Activated CD4-positive, alpha-beta T cell treated with anti-CD3 and anti-CD28 coated beads for 36 hours (primary cell): ENCODE data around the gene PAAF1. TPM values are rescaled to one million over a fixed set of nuclear protein-coding genes. Genes with fewer than 3 reads are reported as not detected.

Source experiments
- ATAC-seq: fragments of 200-7000 bp; cut with Tn5 transposase; one replicate; pipeline ENCODE4 v1.10.0; 2021; ENCODE audit warnings: mild to moderate bottlenecking, moderate library complexity
- CTCF ChIA-PET: fragments of 350-600 bp; sonication (Branson Sonifier 250); formaldehyde crosslinking; loops from one replicate; lab custom pipeline; 2021; ENCODE audit warnings: antibody characterized with exemption; lab: Charles Lee
- POLR2A ChIA-PET: fragments of 350-600 bp; sonication (Branson Sonifier 250); formaldehyde crosslinking; loops from one replicate; lab custom pipeline; 2021; ENCODE audit warnings: antibody characterized with exemption, inconsistent platforms; lab: Charles Lee
- DNase-seq: peaks from one replicate; pipeline ENCODE4 v3.0.0-alpha.2; 2020
- H3K27ac Mint-ChIP-seq: one replicate; pipeline ENCODE4 v1.8.0; 2021; ENCODE audit warnings: mixed read lengths
- H3K27me3 Mint-ChIP-seq: one replicate; pipeline ENCODE4 v1.8.0; 2021; ENCODE audit warnings: mixed read lengths
- H3K36me3 Mint-ChIP-seq: one replicate; pipeline ENCODE4 v1.8.0; 2021; ENCODE audit warnings: low read depth, mixed read lengths
- H3K4me1 Mint-ChIP-seq: one replicate; pipeline ENCODE4 v1.8.0; 2021; ENCODE audit warnings: mixed read lengths
- H3K4me3 Mint-ChIP-seq: one replicate; pipeline ENCODE4 v1.8.0; 2021; ENCODE audit warnings: mild to moderate bottlenecking, moderate library complexity, mixed read lengths
- H3K9me3 Mint-ChIP-seq: one replicate; pipeline ENCODE4 v1.8.0; 2021; ENCODE audit warnings: low read depth, mixed read lengths
- intact Hi-C, 2 experiments: fragments of 100-400 bp; cut with DNase I in 1 of 2; cut with micrococcal nuclease in 1 of 2; formaldehyde crosslinking; loops; one replicate each; pipeline versions ENCODE4 v1.14.2 to v1.15.1; 2022 to 2024; cut with DNase I, micrococcal nuclease
- total RNA-seq, 2 experiments: library from RNA; stranded (reverse); gene quantifications; one replicate each; pipeline ENCODE4 v1.2.3, GENCODE V29; 2021

The PAAF1 gene
- total RNA-seq, 2 experiments from 2014 or later, result 34.2 to 34.8 TPM

DNA sequence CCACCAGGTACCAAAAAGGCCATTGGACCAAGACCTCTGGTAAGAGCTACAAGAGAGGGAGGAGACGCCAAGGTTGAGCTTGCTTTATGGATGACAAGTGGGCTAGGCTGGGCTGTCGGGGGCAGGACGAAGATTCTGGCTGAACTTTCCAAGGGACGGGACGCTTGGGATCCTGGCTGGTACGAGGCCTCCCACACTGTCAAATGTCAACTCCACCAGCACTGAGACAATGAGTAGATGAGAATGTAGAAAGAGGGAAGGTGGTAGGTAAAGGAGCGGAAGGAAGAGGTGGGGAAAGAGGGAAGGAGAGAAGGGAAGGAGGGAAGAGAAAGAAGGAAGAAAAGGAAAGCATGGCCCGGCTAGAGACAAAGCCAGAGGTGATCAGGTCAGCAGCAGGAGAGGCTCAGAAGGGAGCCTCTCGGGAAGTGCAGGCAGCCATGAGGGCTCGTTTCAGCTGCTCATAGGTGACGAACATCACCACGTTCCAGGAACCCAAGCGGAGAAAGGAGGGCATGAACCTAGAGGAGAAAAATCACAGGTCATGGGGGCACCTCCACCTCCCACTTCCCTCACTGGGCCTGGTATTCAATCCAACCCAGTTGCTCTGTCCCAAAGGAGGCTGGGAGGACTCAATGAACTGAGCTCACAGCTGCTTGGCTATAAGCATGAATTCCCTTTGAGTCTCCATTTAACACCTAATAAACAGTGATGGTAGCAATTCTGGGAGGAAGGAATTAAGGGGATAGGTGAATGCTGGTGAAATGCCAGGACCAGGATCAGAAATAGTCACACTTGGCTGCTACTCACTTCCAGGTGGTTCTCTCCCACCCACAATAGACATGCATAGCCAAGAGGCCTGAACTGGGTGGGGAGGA is 98.0 kb downstream of the PAAF1 start:
- POLR2A ChIA-PET, result interaction anchor here (1.0 to 1.4 kb wide), 3 partner anchors 10 to 196 kb away, joined by 3 to 4 read pairs (median 3); partner anchors contain the start of genes C2CD3 and PPME1
- DNase-seq (no peak), ATAC-seq (no peak)
- peak overlapping the region; percentile 75 for H3K27ac Mint-ChIP-seq
- peaks cover 94% of the 10 kb centered on the region for H3K4me1 Mint-ChIP-seq
- H3K4me3 Mint-ChIP-seq, result no peak overlapping the region
- CTCF ChIA-PET, result interaction anchor here (0.7 kb wide), 1 partner anchor 169 kb away, joined by 3 read pairs; no protein-coding TSS in a partner anchor
- intact Hi-C loops, result no loop called here
- H3K9me3 Mint-ChIP-seq, result no peaks in the 10 kb centered on the region
- peaks cover 56% of the 10 kb centered on the region for H3K36me3 Mint-ChIP-seq
- H3K27me3 Mint-ChIP-seq, result no peaks in the 10 kb centered on the region

DNA sequence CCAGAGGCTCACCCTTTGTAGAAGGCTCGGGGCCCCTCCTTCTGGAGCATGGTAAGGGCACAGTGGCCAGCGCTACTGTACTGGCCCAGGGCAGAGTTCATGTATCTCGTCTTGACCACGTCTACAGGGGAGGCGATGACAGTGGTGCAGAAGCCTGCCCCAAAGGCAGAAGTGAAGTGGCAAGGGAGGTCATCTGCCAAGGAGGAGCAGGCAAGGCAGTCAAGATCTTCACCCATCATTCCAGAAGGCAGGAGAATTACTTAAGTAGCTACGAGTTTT is 98.6 kb downstream of the PAAF1 start:
- H3K36me3 Mint-ChIP-seq, result peaks cover 61% of the 10 kb centered on the region
- ChIA-PET CTCF (interaction anchor here (1.0 kb wide), 1 partner anchor 9 kb away, joined by 4 read pairs; no protein-coding TSS in a partner anchor), POLR2A (interaction anchor here (0.9 to 1.0 kb wide), 4 partner anchors 19 to 36 kb away, joined by 3 to 8 read pairs (median 3); no protein-coding TSS in a partner anchor)
- no peak for DNase-seq
- H3K27me3 Mint-ChIP-seq, result no peaks in the 10 kb centered on the region
- H3K9me3 Mint-ChIP-seq, result no peaks in the 10 kb centered on the region
- intact Hi-C loops, result no loop called here
- ATAC-seq, result no peak
- no peak overlapping the region for H3K4me3 Mint-ChIP-seq
- peaks cover 94% of the 10 kb centered on the region for H3K4me1 Mint-ChIP-seq
- H3K27ac Mint-ChIP-seq, result peak overlapping the region; percentile 75

DNA sequence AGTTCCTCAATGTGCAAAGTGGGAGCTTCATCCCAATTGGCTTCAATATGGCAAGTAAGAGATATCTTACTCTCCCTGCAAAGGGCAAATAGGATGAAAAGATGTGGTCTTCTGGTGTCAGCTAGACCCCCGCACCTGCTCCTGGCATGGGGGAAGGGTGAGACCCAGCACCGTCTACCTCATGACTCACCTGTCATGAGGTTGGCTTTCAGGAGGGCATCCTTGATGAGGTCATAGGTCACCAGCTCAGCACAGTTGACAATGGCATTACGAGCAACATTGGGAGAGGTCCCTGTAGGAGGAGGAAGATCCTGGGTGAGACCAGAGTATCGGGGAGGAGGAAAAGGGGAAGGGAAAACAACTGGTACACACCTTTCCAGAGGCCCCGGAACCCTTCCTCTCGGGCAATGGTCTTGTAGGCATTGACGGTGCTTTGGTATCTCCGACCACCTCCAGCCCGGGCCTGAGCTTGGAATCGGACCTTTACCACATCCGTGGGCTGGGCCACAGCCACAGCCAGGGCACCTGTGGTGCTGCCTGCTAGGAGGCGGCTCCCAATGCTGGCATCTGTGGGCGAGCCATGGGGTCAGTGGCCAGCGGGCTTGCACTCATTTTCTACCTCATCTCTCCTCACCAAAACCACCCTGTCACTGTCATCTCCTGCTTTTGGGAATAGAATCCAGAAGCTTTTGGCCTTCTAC is 99.8 kb downstream of the PAAF1 start:
- DNase-seq (no peak), ATAC-seq (no peak)
- ChIA-PET CTCF (interaction anchor here (0.6 to 1.0 kb wide), 4 partner anchors 10 to 1606 kb away, joined by 3 to 4 read pairs (median 4); no protein-coding TSS in a partner anchor), POLR2A (interaction anchor here (0.7 to 1.0 kb wide), 4 partner anchors 15 to 35 kb away, joined by 3 to 8 read pairs (median 3); no protein-coding TSS in a partner anchor)
- H3K4me3 Mint-ChIP-seq, result no peak overlapping the region
- H3K36me3 Mint-ChIP-seq, result peaks cover 73% of the 10 kb centered on the region
- H3K4me1 Mint-ChIP-seq, result peaks cover 95% of the 10 kb centered on the region
- H3K9me3 Mint-ChIP-seq, result no peaks in the 10 kb centered on the region
- H3K27ac Mint-ChIP-seq, result peak overlapping the region; percentile 66
- no peaks in the 10 kb centered on the region for H3K27me3 Mint-ChIP-seq
- intact Hi-C loops, result no loop called here

DNA sequence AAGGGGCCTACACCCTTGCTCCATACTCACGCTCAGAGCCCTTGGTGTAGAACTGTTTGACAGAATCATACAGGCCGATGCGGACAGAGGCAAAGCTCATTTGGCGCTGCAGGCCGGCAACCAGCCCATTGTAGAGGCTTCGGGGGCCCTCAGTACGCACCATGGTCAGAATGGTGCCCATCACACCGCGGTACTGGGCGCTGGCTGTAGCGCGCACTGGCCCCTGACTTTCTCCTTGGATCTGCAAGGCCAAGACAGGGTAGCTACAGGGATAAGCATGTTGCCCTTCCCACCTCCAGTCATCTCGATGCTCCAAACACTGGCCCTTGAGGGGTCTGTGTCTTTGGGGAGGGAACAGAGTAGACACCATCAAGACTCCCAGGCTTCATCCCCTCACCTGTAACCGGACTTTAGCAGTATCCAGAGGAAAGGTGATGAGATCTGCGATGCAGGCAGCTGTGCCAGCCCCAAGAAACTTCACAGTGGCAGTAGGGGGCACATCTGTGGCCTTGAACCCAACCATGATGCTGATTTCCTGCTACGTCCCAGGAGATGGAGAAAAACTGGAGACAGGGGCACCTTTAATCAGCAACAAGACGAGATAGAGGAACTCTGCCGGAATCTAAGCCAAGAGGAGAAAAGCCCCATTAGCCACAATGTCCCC is 101.2 kb downstream of the PAAF1 start:
- Mint-ChIP-seq H3K27me3 (no peaks in the 10 kb centered on the region), H3K4me1 (peaks cover 83% of the 10 kb centered on the region), H3K27ac (peak overlapping the region; percentile 95), H3K4me3 (no peak overlapping the region), H3K9me3 (no peaks in the 10 kb centered on the region), H3K36me3 (peaks cover 82% of the 10 kb centered on the region)
- POLR2A ChIA-PET, result interaction anchor here (0.7 kb wide), 1 partner anchor 61 kb away, joined by 3 read pairs; no protein-coding TSS in a partner anchor
- intact Hi-C loops, result no loop called here
- DNase-seq, result no peak
- CTCF ChIA-PET, result interaction anchor here (0.6 kb wide), 1 partner anchor 149 kb away, joined by 4 read pairs; no protein-coding TSS in a partner anchor
- ATAC-seq, result no peak

DNA sequence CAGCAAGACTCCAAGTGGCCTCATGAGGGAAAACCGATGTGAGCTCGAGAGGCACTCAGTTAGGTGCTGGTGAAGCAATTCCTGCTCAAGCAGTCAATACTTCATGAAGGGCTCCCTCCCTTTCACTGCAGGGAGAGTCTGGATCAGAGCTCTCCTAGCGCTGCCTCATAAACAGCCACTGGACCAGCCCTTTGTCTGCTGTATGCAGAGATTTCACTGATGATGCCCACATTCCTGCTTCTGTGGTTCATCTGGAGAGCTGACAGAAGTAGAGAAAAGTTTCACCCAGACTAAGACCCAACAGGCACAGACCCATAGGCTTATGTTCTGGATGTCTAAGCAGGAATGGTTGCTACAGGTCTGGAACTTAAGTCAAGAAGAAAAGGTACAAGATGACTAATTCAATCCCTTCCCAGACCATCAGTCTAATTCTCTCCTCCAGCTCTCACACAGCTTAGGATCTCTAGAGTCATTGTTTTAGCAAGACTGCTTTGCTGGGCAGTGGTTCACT is 101.8 kb downstream of the PAAF1 start:
- Mint-ChIP-seq H3K27me3 (no peaks in the 10 kb centered on the region), H3K27ac (peak overlapping the region; percentile 95), H3K4me3 (peak overlapping the region; percentile 24), H3K9me3 (no peaks in the 10 kb centered on the region), H3K4me1 (peaks cover 80% of the 10 kb centered on the region), H3K36me3 (peaks cover 82% of the 10 kb centered on the region)
- DNase-seq, result no peak
- ChIA-PET POLR2A (interaction anchor here (0.6 to 4.5 kb wide), 2 partner anchors 11 to 16 kb away, joined by 3 to 66 read pairs; no protein-coding TSS in a partner anchor), CTCF (interaction anchor here (1.6 kb wide), 1 partner anchor 12 kb away, joined by 10 read pairs; no protein-coding TSS in a partner anchor)
- intact Hi-C loops, result no loop called here
- no peak for ATAC-seq

DNA sequence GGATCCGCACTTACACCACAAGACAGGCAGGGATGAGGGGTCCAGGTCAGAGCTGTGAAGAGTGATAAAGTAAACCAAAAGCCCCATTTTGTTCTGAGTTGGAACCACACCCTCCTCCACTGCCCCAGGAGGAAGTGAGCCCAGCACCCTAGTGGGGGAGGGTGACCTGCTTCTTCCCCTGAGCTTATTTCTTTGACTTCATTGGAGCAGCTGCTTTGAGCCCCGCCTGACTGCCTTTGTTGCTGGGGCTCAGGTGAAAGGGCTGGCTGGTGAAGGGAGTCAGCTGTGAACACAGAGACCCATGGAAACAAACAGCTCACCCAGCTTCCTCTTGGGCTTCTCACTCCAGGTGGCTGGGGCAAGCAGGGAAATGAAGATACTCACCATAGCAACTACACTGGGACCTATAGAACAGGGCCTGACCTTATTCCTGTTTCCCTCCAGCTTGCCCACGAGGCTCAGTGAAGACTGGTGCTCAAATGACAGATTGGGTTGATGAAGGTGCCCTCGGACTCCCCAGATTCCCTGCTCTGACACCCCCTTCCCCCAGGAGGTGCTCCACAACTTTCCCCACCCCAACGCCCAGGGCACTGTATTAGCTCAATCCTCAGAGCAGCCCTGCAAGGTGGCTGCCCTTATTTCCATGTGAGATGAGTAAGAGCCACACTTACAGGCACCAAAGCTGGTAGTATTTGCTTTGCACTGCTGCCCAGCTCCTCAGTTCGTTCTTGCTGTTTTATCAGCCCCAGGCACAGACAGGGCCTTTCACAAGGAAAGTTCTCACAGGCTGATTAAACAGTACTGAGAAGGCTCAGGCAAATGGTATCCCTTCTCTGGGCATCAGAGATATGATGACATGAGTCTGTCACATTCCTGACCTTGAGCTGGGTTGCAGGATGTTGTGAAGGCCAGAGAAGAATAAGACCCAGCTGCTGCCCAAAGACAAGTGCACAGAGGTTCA is 103.5 kb downstream of the PAAF1 start:
- ATAC-seq (peak; percentile 45), DNase-seq (peak; percentile 82)
- Mint-ChIP-seq H3K27ac (peak overlapping the region; percentile 95), H3K4me3 (peak overlapping the region; percentile 89), H3K36me3 (peaks cover 68% of the 10 kb centered on the region), H3K9me3 (no peaks in the 10 kb centered on the region), H3K4me1 (peaks cover 78% of the 10 kb centered on the region), H3K27me3 (no peaks in the 10 kb centered on the region)
- intact Hi-C loops, result loop anchor here (5.0 to 10.0 kb wide), 3 partner anchors 192 to 765 kb away; partner anchors contain the start of genes C2CD3 (in 1 of the 2), PGM2L1 (in 1 of the 2), PPME1 (in 1 of the 2) and RNF169 (in 1 of the 2)
- ChIA-PET CTCF (interaction anchor here (0.5 to 2.1 kb wide), 12 partner anchors 10 to 327 kb away, joined by 3 to 13 read pairs (median 4); no protein-coding TSS in a partner anchor), POLR2A (interaction anchor here (0.5 to 4.5 kb wide), 18 partner anchors 8 to 612 kb away, joined by 3 to 66 read pairs (median 4); partner anchors contain the start of genes PGM2L1 and POLD3)

Other genes starting within 250 kb of the PAAF1 start
- gene PLEKHB1, start 230.4 kb upstream of the PAAF1 start, total RNA-seq, result 10 to 100 TPM; 10.6 to 16.2 TPM
- gene RAB6A, start 115.9 kb upstream of the PAAF1 start, total RNA-seq, result 10 to 100 TPM; 57.9 to 58.9 TPM
- gene MRPL48, start 89.1 kb upstream of the PAAF1 start, total RNA-seq, result 10 to 100 TPM; 48.5 to 52.0 TPM
- gene COA4, start 153 bp upstream of the PAAF1 start, total RNA-seq, result 100 to 1,000 TPM; 103 to 112 TPM
- under 1 TPM; 0.37 to 0.57 TPM for gene DNAJB13, start 74.0 kb downstream of the PAAF1 start, total RNA-seq
- 100 to 1,000 TPM; 259 to 261 TPM for gene UCP2, start 105.8 kb downstream of the PAAF1 start, total RNA-seq
- gene UCP3, start 132.1 kb downstream of the PAAF1 start, total RNA-seq, result under 1 TPM; 0.69 to 0.73 TPM